PC-3 (cell line): ENCODE measurements around the gene CHST3. TPM values are rescaled to one million over a fixed set of nuclear protein-coding genes. Genes with fewer than 3 reads are reported as not detected.

Experiments used
- ATAC-seq: fragments of 200-7000 bp; cut with Tn5 transposase; 2 replicates; pipeline ENCODE4 v1.9.1; 2020; ENCODE audit warnings: mild to moderate bottlenecking, moderate library complexity
- BruUV-seq: library from RNA; stranded (reverse); fragments of 400-500 nt; replicated peaks from 2 replicates; lab custom pipeline; 2021; lab: Mats Ljungman, UMichigan
- CTCF ChIA-PET: fragments of 300-600 bp; sonication (Branson Sonifier 250); formaldehyde crosslinking; loops from one replicate; lab custom pipeline; 2022; ENCODE audit warnings: antibody characterized with exemption; lab: Charles Lee
- POLR2A ChIA-PET: fragments of 300-600 bp; sonication (Branson Sonifier 250); formaldehyde crosslinking; loops from one replicate; lab custom pipeline; 2022; ENCODE audit warnings: antibody characterized with exemption; ENCODE audit not compliant: unreplicated experiment; lab: Charles Lee
- DNase-seq: peaks from one replicate; pipeline ENCODE4 v3.0.0-alpha.2; 2015
- H2AFZ ChIP-seq: fragments of 300-600 bp; sonication (generic); 2 replicates; pipeline ENCODE4 v1.6.0; 2016; ENCODE audit warnings: antibody characterized with exemption, low read length
- H3F3A ChIP-seq: fragments of 300-600 bp; sonication (generic); one replicate; pipeline ENCODE4 v1.6.0; 2017; ENCODE audit warnings: antibody characterized with exemption, low read length, control low read depth, mild to moderate bottlenecking; ENCODE audit not compliant: unreplicated experiment
- H3K27ac ChIP-seq: fragments of 300-600 bp; sonication (generic); 2 replicates; pipeline ENCODE4 v1.5.1; 2016; ENCODE audit warnings: mild to moderate bottlenecking, low read length
- H3K27me3 ChIP-seq: fragments of 300-600 bp; sonication (generic); 2 replicates; pipeline ENCODE4 v1.6.1; 2016; ENCODE audit warnings: low read length, mixed read lengths
- H3K36me3 ChIP-seq: fragments of 300-600 bp; sonication (generic); 2 replicates; pipeline ENCODE4 v1.6.1; 2016; ENCODE audit warnings: low read depth, mixed run types, low read length, mixed read lengths
- H3K4me1 ChIP-seq: fragments of 300-600 bp; sonication (generic); 2 replicates; pipeline ENCODE4 v1.5.1; 2016; ENCODE audit warnings: low read length; ENCODE audit not compliant: insufficient read depth
- H3K4me2 ChIP-seq: fragments of 300-600 bp; sonication (generic); 2 replicates; pipeline ENCODE4 v1.6.0; 2016; ENCODE audit warnings: low read length
- H3K4me3 ChIP-seq: fragments of 300-600 bp; sonication (generic); 2 replicates; pipeline ENCODE4 v1.5.1; 2016; ENCODE audit warnings: mild to moderate bottlenecking, low read length, mixed read lengths
- H3K79me2 ChIP-seq: fragments of 300-600 bp; sonication (generic); 2 replicates; pipeline ENCODE4 v1.6.1; 2017; ENCODE audit warnings: low read length, mixed read lengths
- H3K9ac ChIP-seq: fragments of 300-600 bp; sonication (generic); 2 replicates; pipeline ENCODE4 v1.6.0; 2016; ENCODE audit warnings: mild to moderate bottlenecking, low read length
- H3K9me2 ChIP-seq: fragments of 300-600 bp; sonication (generic); replicated peaks from 2 replicates; pipeline ENCODE4 v1.6.1; 2016; ENCODE audit warnings: mixed run types, low read length, mixed read lengths
- H3K9me3 ChIP-seq: fragments of 300-600 bp; sonication (generic); 2 replicates; pipeline ENCODE4 v1.6.1; 2016; ENCODE audit warnings: low read length, mixed read lengths
- H4K20me1 ChIP-seq: fragments of 300-600 bp; sonication (generic); 2 replicates; pipeline ENCODE4 v1.6.1; 2016; ENCODE audit warnings: low read length, mixed read lengths
- CTCF ChIP-seq: fragments of 300-600 bp; sonication (generic); conservative IDR thresholded peaks from 2 replicates; pipeline ENCODE4 v1.5.1; 2017; ENCODE audit warnings: antibody characterized with exemption, low read depth, mild to moderate bottlenecking, low read length
- EZH2 ChIP-seq: fragments of 300-600 bp; sonication (generic); IDR thresholded peaks from one replicate; pipeline ENCODE4 v1.6.1; 2017; ENCODE audit warnings: antibody characterized with exemption, mild to moderate bottlenecking, low read length; ENCODE audit not compliant: unreplicated experiment
- EZH2phosphoT487 ChIP-seq: fragments of 300-600 bp; sonication (generic); IDR thresholded peaks from 2 replicates; pipeline ENCODE4 v1.6.1; 2018; ENCODE audit warnings: mild to moderate bottlenecking, antibody characterized with exemption, low read length, borderline replicate concordance
- intact Hi-C: fragments of 100-400 bp; cut with micrococcal nuclease; formaldehyde crosslinking; loops from 2 replicates; pipeline ENCODE4 v1.9.0; 2023
- total RNA-seq: library from RNA; depleted of rRNA; stranded (reverse); fragments of >200 nt; gene quantifications from 2 replicates; pipeline ENCODE4 v1.2.3, GENCODE V29; 2014

The CHST3 gene
- total RNA-seq, 1 experiment from 2014 or later: 12.7 TPM

- Histone ChIP-seq H3K9me3 (no peaks in the 10 kb centered on the region), H4K20me1 (no peaks in the 10 kb centered on the region), H3K9me2 (no peaks in the 10 kb centered on the region), H3K9ac (no peak overlapping the region), H3K27ac (no peak overlapping the region), H3K27me3 (no peaks in the 10 kb centered on the region), H3F3A (no peaks in the 10 kb centered on the region), H2AFZ (no peak overlapping the region), H3K36me3 (no peaks in the 10 kb centered on the region), H3K4me3 (no peak overlapping the region), H3K4me2 (no peak overlapping the region), H3K4me1 (no peaks in the 10 kb centered on the region), H3K79me2 (no peaks in the 10 kb centered on the region)
- POLR2A ChIA-PET: no interaction called here
- intact Hi-C loops: no loop called here
- ATAC-seq: no peak
- no peak for DNase-seq
- CTCF ChIA-PET: no interaction called here
- TF ChIP-seq EZH2 (no peak), CTCF (no peak), EZH2phosphoT487 (no peak)
- no TSS peak for BruUV-seq
Observed at GRCh38 chr10:72010234-72010973, 46.2 kb downstream of the CHST3 start.

GRCh38 chr10:72011016-72011415, 46.8 kb downstream of the CHST3 start:
- Histone ChIP-seq H3K79me2 (no peaks in the 10 kb centered on the region), H3K36me3 (no peaks in the 10 kb centered on the region), H3K4me2 (no peak overlapping the region), H2AFZ (no peak overlapping the region), H4K20me1 (no peaks in the 10 kb centered on the region), H3K4me1 (no peaks in the 10 kb centered on the region), H3K27me3 (no peaks in the 10 kb centered on the region), H3F3A (no peaks in the 10 kb centered on the region), H3K9me2 (no peaks in the 10 kb centered on the region), H3K9ac (no peak overlapping the region), H3K4me3 (no peak overlapping the region), H3K9me3 (no peaks in the 10 kb centered on the region), H3K27ac (no peak overlapping the region)
- DNase-seq: no peak
- no TSS peak for BruUV-seq
- intact Hi-C loops: no loop called here
- POLR2A ChIA-PET: no interaction called here
- no peak for ATAC-seq
- CTCF ChIA-PET: no interaction called here
- TF ChIP-seq EZH2phosphoT487 (no peak), EZH2 (no peak), CTCF (no peak)

GRCh38 chr10:72011468-72011867, 47.3 kb downstream of the CHST3 start:
- Histone ChIP-seq H3K9me2 (no peaks in the 10 kb centered on the region), H3K4me3 (no peak overlapping the region), H3K27me3 (no peaks in the 10 kb centered on the region), H3K27ac (no peak overlapping the region), H3K9ac (no peak overlapping the region), H2AFZ (no peak overlapping the region), H4K20me1 (no peaks in the 10 kb centered on the region), H3K36me3 (no peaks in the 10 kb centered on the region), H3K4me2 (no peak overlapping the region), H3K79me2 (no peaks in the 10 kb centered on the region), H3K4me1 (no peaks in the 10 kb centered on the region), H3K9me3 (no peaks in the 10 kb centered on the region), H3F3A (no peaks in the 10 kb centered on the region)
- TF ChIP-seq EZH2 (no peak), CTCF (no peak), EZH2phosphoT487 (no peak)
- CTCF ChIA-PET: no interaction called here
- BruUV-seq: no TSS peak
- ATAC-seq: no peak
- POLR2A ChIA-PET: no interaction called here
- intact Hi-C loops: no loop called here
- DNase-seq: no peak
